ENCODE results near the gene THRB.

- TF ChIP-seq, protein P1, sequence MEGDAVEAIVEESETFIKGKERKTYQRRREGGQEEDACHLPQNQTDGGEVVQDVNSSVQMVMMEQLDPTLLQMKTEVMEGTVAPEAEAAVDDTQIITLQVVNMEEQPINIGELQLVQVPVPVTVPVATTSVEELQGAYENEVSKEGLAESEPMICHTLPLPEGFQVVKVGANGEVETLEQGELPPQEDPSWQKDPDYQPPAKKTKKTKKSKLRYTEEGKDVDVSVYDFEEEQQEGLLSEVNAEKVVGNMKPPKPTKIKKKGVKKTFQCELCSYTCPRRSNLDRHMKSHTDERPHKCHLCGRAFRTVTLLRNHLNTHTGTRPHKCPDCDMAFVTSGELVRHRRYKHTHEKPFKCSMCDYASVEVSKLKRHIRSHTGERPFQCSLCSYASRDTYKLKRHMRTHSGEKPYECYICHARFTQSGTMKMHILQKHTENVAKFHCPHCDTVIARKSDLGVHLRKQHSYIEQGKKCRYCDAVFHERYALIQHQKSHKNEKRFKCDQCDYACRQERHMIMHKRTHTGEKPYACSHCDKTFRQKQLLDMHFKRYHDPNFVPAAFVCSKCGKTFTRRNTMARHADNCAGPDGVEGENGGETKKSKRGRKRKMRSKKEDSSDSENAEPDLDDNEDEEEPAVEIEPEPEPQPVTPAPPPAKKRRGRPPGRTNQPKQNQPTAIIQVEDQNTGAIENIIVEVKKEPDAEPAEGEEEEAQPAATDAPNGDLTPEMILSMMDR (IDR thresholded peaks at IDR 0.05): peak in 2 of 6 experiments; percentile 30 to 34
- no peak for TF ChIP-seq POLR2A (IDR thresholded peaks at IDR 0.05)
These were observed 2.2 kb upstream of the THRB start for GRCh38 chr3:24496529-24497482.

Measured in esophagus squamous epithelium (tissue), 4 donors.